SK-N-SH (cell line): ENCODE measurements around the gene SMAD3. TPM values are rescaled to one million over a fixed set of nuclear protein-coding genes. Genes with fewer than 3 reads are reported as not detected.

Source experiments
- CTCF ChIA-PET: fragments of 300-600, 350-600 bp; formaldehyde crosslinking; extraction: SDS; loops from one replicate; lab custom pipeline; 2021; lab: Yijun Ruan, JAX
- POLR2A ChIA-PET: fragments of 350-600 bp; sonication (Branson Sonifier 250); formaldehyde crosslinking; extraction: SDS; loops from one replicate; lab custom pipeline; 2020; ENCODE audit warnings: antibody characterized with exemption, inconsistent platforms; lab: Yijun Ruan, JAX
- DNase-seq: peaks from one replicate; pipeline ENCODE4 v3.0.0; 2012
- H2AFZ ChIP-seq: fragments of 200-600 bp; sonication (generic); 2 replicates; pipeline ENCODE4 v1.8.1; 2016; ENCODE audit warnings: antibody characterized with exemption, mild to moderate bottlenecking, low read depth
- H3F3A ChIP-seq: fragments of 200-600 bp; sonication (generic); replicated peaks from 2 replicates; pipeline ENCODE3; 2016; ENCODE audit warnings: antibody characterized with exemption, mild to moderate bottlenecking; ENCODE audit not compliant: insufficient read depth
- H3K27ac ChIP-seq, 2 experiments: fragments of 200-500 bp in 1 of 2; fragments of 200-600 bp in 1 of 2; sonication (Bioruptor generic) in 1 of 2; sonication (generic), shearing (Covaris generic) in 1 of 2; 2 replicates each; pipeline versions ENCODE4 v1.5.1 to v1.6.1; 2014 to 2016; ENCODE audit warnings: low read depth in 2 of 2, inconsistent platforms in 1 of 2, low read length in 1 of 2, mild to moderate bottlenecking in 1 of 2, mixed read lengths in 1 of 2
- H3K27me3 ChIP-seq: fragments of 200-600 bp; sonication (generic), shearing (Covaris generic); 2 replicates; pipeline ENCODE4 v1.6.1; 2016; ENCODE audit warnings: mixed run types; ENCODE audit not compliant: insufficient read depth
- H3K36me3 ChIP-seq, 2 experiments: fragments of 200-500 bp in 1 of 2; fragments of 200-600 bp in 1 of 2; sonication (Bioruptor generic) in 1 of 2; sonication (generic) in 1 of 2; replicated peaks in 1 of 2; 2 replicates each; pipeline versions ENCODE3 to v1.5.1; 2014 to 2016; ENCODE audit warnings: low read length in 1 of 2, mild to moderate bottlenecking in 1 of 2; ENCODE audit not compliant: insufficient read depth in 2 of 2, control insufficient read depth in 1 of 2
- H3K4me1 ChIP-seq, 2 experiments: fragments of 200-500 bp in 1 of 2; fragments of 200-600 bp in 1 of 2; sonication (Bioruptor generic) in 1 of 2; sonication (generic), shearing (Covaris generic) in 1 of 2; 2 replicates each; pipeline versions ENCODE4 v1.5.1 to v1.6.1; 2014 to 2016; ENCODE audit warnings: low read depth in 1 of 2, low read length in 1 of 2, mixed run types in 1 of 2; ENCODE audit not compliant: insufficient read depth in 2 of 2, control insufficient read depth in 1 of 2
- H3K4me2 ChIP-seq: fragments of 200-600 bp; sonication (generic), shearing (Covaris generic); 2 replicates; pipeline ENCODE4 v1.6.1; 2017; ENCODE audit warnings: mixed run types
- H3K4me3 ChIP-seq, 2 experiments: fragments of 200-500 bp in 1 of 2; fragments of 200-600 bp in 1 of 2; sonication (Bioruptor generic) in 1 of 2; sonication (generic), shearing (Covaris generic) in 1 of 2; 2 replicates each; pipeline versions ENCODE4 v1.5.1 to v1.8.1; 2014 to 2016; ENCODE audit warnings: low read depth in 2 of 2, inconsistent platforms in 1 of 2, low read length in 1 of 2, mild to moderate bottlenecking in 1 of 2, mixed read lengths in 1 of 2, moderate library complexity in 1 of 2
- H3K79me2 ChIP-seq: fragments of 200-600 bp; sonication (generic); 2 replicates; pipeline ENCODE4 v1.8.1; 2017; ENCODE audit warnings: mild to moderate bottlenecking; ENCODE audit not compliant: insufficient read depth
- H3K9ac ChIP-seq: fragments of 200-600 bp; sonication (generic); 2 replicates; pipeline ENCODE4 v1.6.1; 2017; ENCODE audit warnings: mixed run types
- H3K9me2 ChIP-seq: fragments of 200-600 bp; sonication (generic); 2 replicates; pipeline ENCODE4 v1.6.1; 2017; ENCODE audit warnings: mixed run types
- H3K9me3 ChIP-seq: fragments of 200-600 bp; sonication (generic); 2 replicates; pipeline ENCODE4 v1.6.1; 2017; ENCODE audit warnings: mixed run types, mild to moderate bottlenecking, moderate library complexity
- H4K20me1 ChIP-seq: fragments of 200-600 bp; sonication (generic); 2 replicates; pipeline ENCODE4 v1.6.1; 2017; ENCODE audit warnings: mild to moderate bottlenecking, mixed run types; ENCODE audit not compliant: insufficient read depth
- CHD2 ChIP-seq: fragments of 150-350 bp; IDR thresholded peaks from 2 replicates; pipeline ENCODE4 v1.6.1; 2018; ENCODE audit warnings: low read length; ENCODE audit not compliant: partially characterized antibody
- CTCF ChIP-seq: fragments of 200-600 bp; sonication (generic); IDR thresholded peaks from 2 replicates; pipeline ENCODE4 v1.6.1; 2017; ENCODE audit warnings: antibody characterized with exemption, mild to moderate bottlenecking, moderate library complexity
- EP300 ChIP-seq, 2 experiments: IDR thresholded peaks; 2 replicates each; pipeline versions ENCODE4 v1.4.0 to v1.6.1; 2012; ENCODE audit warnings: borderline replicate concordance in 1 of 2, low read depth in 1 of 2, low read length in 1 of 2
- FOSL2 ChIP-seq: IDR thresholded peaks from 2 replicates; pipeline ENCODE4 v1.4.0; 2012; ENCODE audit warnings: low read depth, mild to moderate bottlenecking, moderate library complexity, borderline replicate concordance
- FOXJ3 ChIP-seq: sonication (generic); formaldehyde crosslinking; IDR thresholded peaks from 2 replicates; pipeline ENCODE4 v1.5.1; 2020; ENCODE audit warnings: mild to moderate bottlenecking, missing genetic modification reagents
- GABPA ChIP-seq: IDR thresholded peaks from 2 replicates; pipeline ENCODE4 v1.4.0; 2012; ENCODE audit warnings: low read depth, mild to moderate bottlenecking
- GATA2 ChIP-seq: sonication (generic); formaldehyde crosslinking; IDR thresholded peaks from 2 replicates; pipeline ENCODE4 v1.5.0; 2020; ENCODE audit warnings: mild to moderate bottlenecking, missing genetic modification reagents
- IRF3 ChIP-seq: fragments of 150-350 bp; IDR thresholded peaks from 2 replicates; pipeline ENCODE4 v1.6.1; 2016; ENCODE audit warnings: mild to moderate bottlenecking, low read depth, low read length
- JUND ChIP-seq: IDR thresholded peaks from 2 replicates; pipeline ENCODE4 v1.4.0; 2012
- MAX ChIP-seq: IDR thresholded peaks from 2 replicates; pipeline ENCODE4 v1.4.0; 2012; ENCODE audit warnings: low read depth
- MEF2A ChIP-seq: IDR thresholded peaks from 2 replicates; pipeline ENCODE4 v1.4.0; 2012; ENCODE audit warnings: low read depth, borderline replicate concordance
- MXI1 ChIP-seq: IDR thresholded peaks from 2 replicates; pipeline ENCODE4 v1.6.1; 2012; ENCODE audit warnings: mild to moderate bottlenecking, low read depth, low read length, improper control_type of control experiment
- NFIC ChIP-seq: IDR thresholded peaks from 2 replicates; pipeline ENCODE4 v1.4.0; 2012; ENCODE audit warnings: borderline replicate concordance
- NRF1 ChIP-seq: IDR thresholded peaks from 2 replicates; pipeline ENCODE4 v1.6.1; 2012; ENCODE audit warnings: low read depth, mild to moderate bottlenecking, low read length
- PBX3 ChIP-seq: IDR thresholded peaks from 2 replicates; pipeline ENCODE4; 2012
- RFX5 ChIP-seq: IDR thresholded peaks from 2 replicates; pipeline ENCODE4 v1.6.1; 2012; ENCODE audit warnings: mild to moderate bottlenecking, improper control_type of control experiment, low read length
- SMC3 ChIP-seq: IDR thresholded peaks from 2 replicates; pipeline ENCODE4 v1.6.1; 2012; ENCODE audit warnings: low read depth, low read length, improper control_type of control experiment
- TAF1 ChIP-seq: IDR thresholded peaks from 2 replicates; pipeline ENCODE4 v1.6.1; 2012; ENCODE audit warnings: low read depth, mild to moderate bottlenecking, low read length, moderate library complexity, borderline replicate concordance
- ZBTB33 ChIP-seq: IDR thresholded peaks from 2 replicates; pipeline ENCODE4 v1.4.0; 2012; ENCODE audit warnings: low read depth, borderline replicate concordance
- WGBS: methylation state at CpG from one replicate; pipeline ENCODE4 v1.1.6; 2017; ENCODE audit warnings: low lambda C conversion rate; 5-methylcytosine and 5-hydroxymethylcytosine counted together
- polyA plus RNA-seq, 3 experiments: library from polyadenylated mRNA; depleted of rRNA; stranded (reverse); fragments of >200 nt; gene quantifications; 2 replicates each; pipeline ENCODE4 v1.2.3, GENCODE V29; 2012

The SMAD3 gene
- polyA plus RNA-seq, 1 of the 3 experiments (the other 2 are of a cell fraction) = 19.5 TPM

GRCh38 chr15:67039384-67040075 lies 25.9 kb upstream of the SMAD3 start:
- Histone ChIP-seq H3F3A (peaks cover 33% of the 10 kb centered on the region), H3K4me2 (no peak overlapping the region), H3K4me3 (no peak overlapping the region), H3K27ac (no peak overlapping the region), H3K9me2 (no peaks in the 10 kb centered on the region), H2AFZ (no peak overlapping the region), H3K27me3 (no peaks in the 10 kb centered on the region), H4K20me1 (no peaks in the 10 kb centered on the region), H3K9ac (no peak overlapping the region), H3K79me2 (no peaks in the 10 kb centered on the region), H3K9me3 (no peaks in the 10 kb centered on the region), H3K4me1 (peaks cover 18 to 24% of the 10 kb centered on the region in 2 experiments), H3K36me3 (no peaks in the 10 kb centered on the region)
- WGBS = 93% methylated on average over 9 of the region's 10 CpGs
- POLR2A ChIA-PET = no interaction called here
- DNase-seq = no peak
- CTCF ChIA-PET = interaction anchor here (1.0 kb wide), 1 partner anchor 10 kb away, joined by 3 read pairs; no protein-coding TSS in a partner anchor
- no peak for TF ChIP-seq ZBTB33
- no peak for TF ChIP-seq CTCF
- TF ChIP-seq NFIC = no peak
- no peak for TF ChIP-seq CHD2
- TF ChIP-seq MEF2A = no peak
- TF ChIP-seq IRF3 = no peak
- TF ChIP-seq MAX = no peak
- no peak for TF ChIP-seq TAF1
- no peak for TF ChIP-seq FOXJ3 (CRISPR knock-in tag)
- no peak for TF ChIP-seq PBX3
- no peak for TF ChIP-seq JUND
- TF ChIP-seq FOSL2 = no peak
- TF ChIP-seq MXI1 = no peak
- no peak for TF ChIP-seq EP300 (IDR thresholded peaks at IDR 0.05; ENCODE audit: borderline replicate concordance in 1 of 2, low read depth in 1 of 2, low read length in 1 of 2)
- no peak for TF ChIP-seq SMC3
- no peak for TF ChIP-seq GABPA
- TF ChIP-seq RFX5 = no peak
- no peak for TF ChIP-seq NRF1
- TF ChIP-seq GATA2 (CRISPR knock-in tag) = no peak
